ENCODE data around the gene EXT2.

EXT2 gene

GRCh38 chr11:44269369-44270351, 174.2 kb downstream of the EXT2 start:
- DNase-seq, result no peak

GRCh38 chr11:44270403-44271273, 175.2 kb downstream of the EXT2 start:
- DNase-seq, result no peak

DNA sequence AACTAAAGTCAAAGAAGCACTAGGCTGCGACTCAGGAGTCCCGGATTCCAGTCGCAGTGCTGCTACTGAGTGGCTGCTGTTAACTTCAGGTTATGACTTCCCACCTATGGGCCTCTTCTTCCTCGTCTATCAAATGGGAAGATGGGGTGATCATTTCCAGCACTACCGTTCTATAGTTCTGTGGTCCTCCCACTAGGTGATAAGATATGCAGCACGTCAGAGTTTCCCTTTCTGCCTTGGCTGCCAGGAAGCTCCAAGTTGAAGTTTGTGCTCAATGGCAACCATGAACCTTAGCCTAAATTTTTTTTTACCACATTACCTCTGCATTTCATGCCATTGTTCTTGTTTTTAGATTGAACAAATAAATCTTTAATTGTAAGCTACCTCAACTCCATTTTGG, 175.8 kb downstream of the EXT2 start:
- DNase-seq, result no peak

DNA sequence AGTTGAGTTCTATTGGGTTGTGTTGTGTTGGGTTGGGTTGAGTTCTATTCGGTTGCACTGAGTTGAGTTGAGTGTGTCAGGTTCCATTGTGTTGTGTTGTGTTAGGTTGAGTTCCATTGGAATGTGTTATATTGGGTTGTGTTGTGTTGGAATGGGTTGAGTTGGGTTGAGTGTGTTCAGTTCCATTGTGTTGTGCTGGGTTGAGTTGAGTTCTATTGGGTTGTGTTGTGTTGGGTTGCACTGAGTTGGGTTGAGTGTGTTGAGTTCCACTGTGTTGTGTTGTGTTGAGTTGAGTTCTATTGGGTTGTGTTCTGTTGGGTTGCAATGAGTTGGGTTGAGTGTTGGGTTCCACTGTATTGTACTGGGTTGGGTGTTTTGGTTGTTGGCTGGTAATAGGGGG, 178.9 kb downstream of the EXT2 start:
- no peak for DNase-seq

DNA sequence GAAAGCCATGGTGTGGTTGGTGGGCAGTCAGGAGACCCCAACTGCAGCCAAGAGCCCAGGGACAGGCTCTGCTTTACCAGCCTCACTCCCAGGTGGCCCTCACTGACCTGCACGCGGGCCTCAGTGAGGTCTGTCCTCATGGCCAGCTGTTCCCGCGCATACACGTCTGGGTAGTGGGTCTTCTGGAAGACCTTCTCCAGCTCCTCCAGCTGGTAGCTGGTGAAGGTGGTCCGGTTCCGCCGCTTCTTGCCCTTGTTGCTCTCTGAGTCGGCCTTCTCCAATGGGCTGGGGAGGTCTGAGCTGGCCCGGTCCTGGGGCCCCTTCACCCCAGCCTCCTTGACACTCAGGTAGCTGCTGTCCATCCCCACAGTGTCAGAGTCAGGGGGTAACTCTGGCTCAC, 179.8 kb downstream of the EXT2 start:
- DNase-seq, result no peak

GRCh38 chr11:44275961-44276550, 180.6 kb downstream of the EXT2 start:
- DNase-seq, result no peak

DNA sequence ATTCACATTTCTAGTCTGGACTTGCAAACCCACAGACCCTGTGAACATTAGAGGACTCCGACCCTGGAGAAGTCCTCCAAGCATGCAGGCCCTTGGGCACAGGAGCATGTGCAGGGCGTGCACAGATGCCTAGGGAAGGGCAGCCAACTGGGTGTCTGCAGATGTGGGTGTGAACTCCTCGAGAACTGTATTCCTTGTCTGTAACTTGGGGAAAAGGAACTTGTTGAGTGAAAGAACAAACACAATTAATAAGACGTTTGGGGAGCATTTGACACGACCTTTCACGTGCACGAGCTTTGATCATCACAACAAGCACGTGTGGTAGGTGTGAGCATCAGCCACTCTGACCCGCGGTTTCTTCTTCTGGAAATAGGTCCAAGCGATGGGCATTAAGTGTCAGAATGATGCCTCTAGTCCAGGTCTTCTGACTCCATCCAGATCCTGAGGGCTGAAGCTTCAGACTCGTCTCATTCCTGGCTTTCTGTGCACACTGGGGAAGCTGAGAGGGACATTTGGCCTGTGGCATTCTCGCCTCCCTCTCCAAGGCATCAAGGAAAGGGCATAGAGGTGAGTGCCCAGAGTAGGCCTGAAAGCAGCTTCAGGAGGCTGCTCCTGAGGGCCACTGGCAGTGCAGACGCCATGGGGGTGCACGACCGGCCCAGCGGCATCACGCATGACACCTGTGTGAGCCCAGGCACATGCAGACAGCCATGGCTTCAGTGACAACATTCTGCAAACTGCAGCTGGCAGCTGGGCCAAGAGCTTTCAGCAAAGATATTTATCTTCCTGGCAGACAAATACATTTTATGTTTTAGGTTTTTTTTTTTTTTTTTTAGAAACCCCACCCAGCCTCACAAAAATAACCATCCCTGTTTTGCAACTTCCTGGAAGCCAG, 182.0 kb downstream of the EXT2 start:
- no peak for DNase-seq

- no peak for DNase-seq
Measured at GRCh38 chr11:44279483-44279882, 184.0 kb downstream of the EXT2 start.

GRCh38 chr11:44280257-44280656, 184.8 kb downstream of the EXT2 start:
- no peak for DNase-seq

DNA sequence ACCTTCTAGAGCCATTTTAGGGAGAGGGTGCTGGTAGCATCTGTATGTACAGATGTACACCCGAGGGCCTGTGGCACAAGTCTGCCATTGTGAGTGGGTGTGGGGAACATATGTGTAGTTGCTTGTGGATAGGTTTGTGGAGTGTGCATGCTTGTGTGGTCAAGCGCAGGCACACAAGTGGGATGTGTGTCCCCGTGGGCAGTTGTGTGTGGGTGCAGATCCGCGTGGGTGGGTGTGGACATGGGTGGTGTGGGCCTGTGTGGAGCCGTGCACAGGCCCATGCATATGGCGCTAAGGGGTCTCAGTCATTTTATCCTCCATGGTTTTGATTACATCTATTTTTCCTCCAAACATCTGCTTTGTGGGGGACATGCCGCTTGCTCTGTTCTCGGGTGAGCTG, 185.7 kb downstream of the EXT2 start:
- DNase-seq, result no peak

DNA sequence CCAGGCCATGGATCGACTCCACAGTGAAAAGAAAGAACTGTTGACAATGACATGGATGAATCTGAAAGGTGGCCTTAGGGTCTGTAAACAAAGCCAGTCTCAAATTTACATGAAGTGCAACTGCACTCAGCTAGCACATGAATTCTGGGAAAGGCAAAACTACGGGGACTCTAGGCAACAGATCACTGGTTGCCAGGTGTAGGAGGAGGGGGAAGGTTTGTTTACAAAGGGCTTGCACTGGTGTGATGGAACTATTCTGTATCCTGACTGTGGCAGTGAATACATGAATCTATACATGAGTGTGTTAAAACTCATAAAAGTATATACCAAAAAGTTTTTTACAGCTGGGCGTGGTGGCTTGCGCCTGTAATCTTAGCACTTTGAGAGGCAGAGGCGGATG, 187.1 kb downstream of the EXT2 start:
- DNase-seq, result no peak

- DNase-seq, result no peak
Measured at GRCh38 chr11:44285756-44286155, 190.3 kb downstream of the EXT2 start.

DNA sequence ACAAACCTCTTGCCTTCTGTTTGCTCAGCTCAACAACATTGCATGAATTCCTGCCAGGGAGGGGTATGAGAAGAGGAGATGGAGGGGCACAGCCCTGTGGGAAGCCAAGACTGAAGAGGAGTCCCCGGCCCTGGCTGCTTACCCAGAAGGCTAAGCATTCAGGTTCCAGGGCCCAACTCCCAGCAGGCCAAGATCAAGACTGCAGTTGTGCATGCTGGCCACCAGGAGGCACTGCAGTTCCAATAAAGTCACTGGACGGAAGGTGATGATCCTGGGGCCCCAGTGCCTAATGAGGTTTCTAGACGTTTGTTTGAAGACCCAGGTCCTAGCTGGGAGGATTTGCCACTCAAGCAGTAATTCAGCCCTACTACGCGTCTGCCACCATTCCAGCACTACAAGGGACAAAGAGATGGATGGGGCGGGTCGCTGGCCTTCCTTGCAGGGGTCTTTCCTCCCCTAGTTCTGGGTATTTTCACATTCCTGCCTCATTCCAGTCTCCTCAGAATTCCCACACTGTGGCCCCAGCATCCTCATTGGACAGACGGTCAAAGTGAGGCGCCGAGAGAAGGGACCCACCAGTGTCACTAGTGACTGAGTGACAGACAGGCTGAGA, 190.9 kb downstream of the EXT2 start:
- DNase-seq, result no peak

GRCh38 chr11:44286911-44287310, 191.4 kb downstream of the EXT2 start:
- DNase-seq, result no peak

DNA sequence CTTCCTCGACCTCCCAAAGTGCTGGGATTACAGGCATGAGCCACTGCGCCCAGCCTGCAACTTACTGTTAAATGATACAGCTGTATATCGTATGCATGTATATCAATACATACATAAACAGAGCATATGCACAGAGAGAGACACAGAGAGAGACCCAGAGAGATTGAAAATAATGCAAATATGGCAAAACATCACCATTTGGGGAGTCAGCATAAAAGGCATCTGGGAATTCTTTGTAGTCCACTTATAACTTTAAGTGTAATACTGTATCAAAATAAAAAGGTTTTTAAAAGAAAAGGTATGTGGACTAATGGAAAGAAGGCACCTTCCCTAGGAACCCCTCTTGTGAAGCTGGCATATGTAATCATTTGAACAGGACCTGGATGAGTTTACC, 192.7 kb downstream of the EXT2 start:
- DNase-seq, result no peak

DNA sequence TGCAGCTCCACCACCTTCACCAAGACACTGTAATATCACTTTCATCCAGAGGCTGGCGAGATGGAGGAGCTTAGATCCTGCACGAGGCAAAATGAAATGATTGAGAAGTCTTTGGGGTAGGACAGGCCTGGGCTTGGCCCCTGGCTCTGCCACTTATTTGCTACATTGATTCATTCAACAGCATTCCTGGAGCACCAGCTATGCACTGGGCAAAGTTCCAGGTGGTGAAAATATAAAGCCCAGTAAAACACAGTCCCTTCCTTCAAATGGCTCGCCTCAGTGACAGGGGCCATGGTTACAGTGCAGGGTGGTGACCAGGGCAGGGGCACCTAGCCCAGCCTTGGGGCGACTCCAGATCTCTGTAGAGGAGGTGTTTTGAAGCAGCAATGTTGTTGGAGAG, 194.7 kb downstream of the EXT2 start:
- DNase-seq, result no peak
